Measurements from ENCODE around the gene NUBPL. TPM values are rescaled to one million over a fixed set of nuclear protein-coding genes. Genes with fewer than 3 reads are reported as not detected.
"Not testable (repeated sequence)": the region's sequence is repeated elsewhere in the genome, so short reads cannot be mapped to it uniquely, and the experiment has no call there.

NUBPL gene
- total RNA-seq, 2 donors from 2014 or later: 13.8 to 26.6 TPM

DNA sequence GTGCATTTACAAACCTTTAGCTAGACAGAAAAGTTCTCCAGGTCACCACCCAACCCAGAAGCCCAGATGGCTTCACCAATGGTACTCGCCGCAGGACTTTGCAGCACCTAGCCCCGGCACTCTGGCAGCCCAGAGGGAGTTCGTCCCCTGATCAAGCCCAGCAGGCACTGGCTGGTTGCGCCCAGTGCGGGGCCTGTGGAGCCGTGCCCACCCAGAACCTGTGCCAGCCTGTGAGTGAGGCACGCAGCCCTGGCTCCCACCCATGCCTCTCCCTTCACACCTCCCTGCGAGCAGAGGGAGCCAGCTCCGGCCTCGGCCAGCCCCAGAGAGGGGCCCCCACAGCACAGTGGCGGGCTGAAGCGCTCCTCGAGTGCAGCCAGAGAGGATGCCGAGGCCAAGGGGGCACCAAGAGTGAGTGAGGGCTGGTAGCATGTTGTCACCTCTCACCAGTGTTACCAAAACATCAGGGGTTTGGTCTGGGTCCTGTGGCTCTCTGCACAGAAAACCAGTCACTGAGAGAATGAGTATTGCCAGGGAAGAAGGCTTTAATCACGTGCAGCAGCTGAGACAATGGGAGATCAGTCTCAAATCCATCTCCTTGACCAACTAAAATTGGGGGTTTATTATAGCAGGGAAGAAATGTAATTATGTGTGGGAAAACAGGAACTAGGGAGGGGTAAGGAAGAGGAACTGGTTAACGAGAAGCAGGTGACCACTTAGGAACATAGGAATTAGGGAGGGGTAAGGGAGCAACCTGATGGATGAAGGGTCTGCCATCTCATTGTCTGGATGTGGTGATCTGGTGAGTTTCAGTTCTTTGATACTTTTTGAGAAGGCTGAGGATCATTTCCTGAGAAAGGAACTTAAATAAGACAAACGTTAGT lies 151.3 kb downstream of the NUBPL start:
- no peak for DNase-seq (ENCODE audit: low spot score)
- intact Hi-C loops (cut with DNase I): no loop called here

- intact Hi-C loops (cut with DNase I): no loop called here
- no peak for DNase-seq (ENCODE audit: low spot score)
These were observed 155.0 kb downstream of the NUBPL start for GRCh38 chr14:31716208-31716607.

GRCh38 chr14:31717294-31718085 lies 156.3 kb downstream of the NUBPL start:
- intact Hi-C loops (cut with DNase I): no loop called here
- DNase-seq (ENCODE audit: low spot score): no peak

DNA sequence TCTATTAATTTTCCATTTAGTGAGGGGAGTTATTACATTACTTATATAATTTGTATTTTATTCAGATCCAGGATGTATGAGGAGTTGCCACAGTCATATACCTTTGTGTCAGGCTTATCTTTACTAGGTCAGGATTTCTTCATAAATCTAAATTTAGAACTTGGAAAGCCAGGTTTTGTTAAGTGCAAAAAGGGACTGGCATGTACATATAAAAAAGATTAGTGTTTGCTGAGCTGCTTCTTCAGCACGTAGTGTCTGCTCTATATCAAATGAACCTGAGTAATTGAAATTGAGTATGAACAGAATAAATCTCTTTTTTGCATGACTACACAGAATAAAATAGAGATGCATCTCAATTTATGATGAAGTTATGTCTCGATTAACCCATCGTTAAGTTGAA lies 157.4 kb downstream of the NUBPL start:
- intact Hi-C loops (cut with DNase I): no loop called here

DNA sequence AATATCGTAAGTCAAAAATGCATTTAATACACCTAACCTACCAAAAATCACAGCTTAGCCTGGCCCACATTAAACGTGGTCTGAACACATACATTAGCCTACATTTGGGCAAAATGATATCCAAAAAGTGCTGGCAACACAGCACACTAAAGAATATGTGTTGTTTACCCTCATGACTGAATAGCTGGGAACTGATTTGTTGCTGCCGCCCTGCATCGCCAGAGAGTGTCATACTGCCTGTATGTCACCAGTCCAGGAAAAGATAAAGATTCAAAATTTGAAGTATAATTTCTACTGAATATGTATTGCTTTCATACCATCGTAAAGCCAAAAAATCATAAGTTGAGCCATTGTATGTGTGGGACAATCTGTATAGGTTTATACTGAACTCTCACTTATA lies 157.8 kb downstream of the NUBPL start:
- DNase-seq (ENCODE audit: low spot score): no peak
- intact Hi-C loops (cut with DNase I): no loop called here

More for the DNA sequence above, 157.4 kb downstream of the NUBPL start:
- DNase-seq (ENCODE audit: low spot score): no peak

GRCh38 chr14:31726337-31726736 lies 165.1 kb downstream of the NUBPL start:
- intact Hi-C loops (cut with DNase I): no loop called here
- DNase-seq (ENCODE audit: low spot score): no peak

- no peak for DNase-seq (ENCODE audit: low spot score)
- intact Hi-C loops (cut with DNase I): no loop called here
These were observed 166.6 kb downstream of the NUBPL start for GRCh38 chr14:31727797-31728196.

- DNase-seq (ENCODE audit: low spot score): no peak
- intact Hi-C loops (cut with DNase I): loop anchor here in 1 of 2 donors (10.0 kb wide), 1 partner anchor 856 kb away; no protein-coding TSS in a partner anchor
These were observed 179.5 kb downstream of the NUBPL start for GRCh38 chr14:31740688-31741087.

- DNase-seq (ENCODE audit: low spot score): no peak
- intact Hi-C loops (cut with DNase I): loop anchor here in 1 of 2 donors (10.0 kb wide), 1 partner anchor 861 kb away; no protein-coding TSS in a partner anchor
These were observed 184.5 kb downstream of the NUBPL start for GRCh38 chr14:31745741-31746140.

GRCh38 chr14:31746326-31746725 lies 185.1 kb downstream of the NUBPL start:
- no peak for DNase-seq (ENCODE audit: low spot score)
- intact Hi-C loops (cut with DNase I): loop anchor here in 1 of 2 donors (10.0 kb wide), 1 partner anchor 862 kb away; no protein-coding TSS in a partner anchor

DNA sequence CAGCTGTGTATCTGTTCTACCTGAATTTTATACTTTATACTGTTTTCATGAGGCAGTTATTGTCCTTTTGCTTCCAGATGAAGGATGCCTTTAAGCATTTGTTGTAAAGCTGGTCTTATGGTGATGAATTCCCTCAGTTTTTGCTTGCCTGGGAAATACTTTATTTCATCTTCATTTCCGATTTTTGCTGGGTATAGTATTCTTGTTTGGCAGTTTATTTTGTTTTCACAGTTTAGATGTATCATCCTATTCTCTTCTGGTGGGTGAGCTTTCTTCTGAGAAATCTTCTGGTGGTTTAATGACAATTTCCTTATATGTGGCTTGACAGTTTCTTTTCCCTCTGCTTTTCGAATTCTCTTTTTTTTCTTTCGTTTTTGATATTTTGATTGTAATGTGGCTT lies 188.1 kb downstream of the NUBPL start:
- intact Hi-C loops (cut with DNase I): loop anchor here in 1 of 2 donors (10.0 kb wide), 1 partner anchor 864 kb away; no protein-coding TSS in a partner anchor
- no peak for DNase-seq (ENCODE audit: low spot score)

GRCh38 chr14:31751047-31751446 lies 189.8 kb downstream of the NUBPL start:
- intact Hi-C loops (cut with DNase I); DNase-seq (ENCODE audit: low spot score): not testable (repeated sequence)

DNA sequence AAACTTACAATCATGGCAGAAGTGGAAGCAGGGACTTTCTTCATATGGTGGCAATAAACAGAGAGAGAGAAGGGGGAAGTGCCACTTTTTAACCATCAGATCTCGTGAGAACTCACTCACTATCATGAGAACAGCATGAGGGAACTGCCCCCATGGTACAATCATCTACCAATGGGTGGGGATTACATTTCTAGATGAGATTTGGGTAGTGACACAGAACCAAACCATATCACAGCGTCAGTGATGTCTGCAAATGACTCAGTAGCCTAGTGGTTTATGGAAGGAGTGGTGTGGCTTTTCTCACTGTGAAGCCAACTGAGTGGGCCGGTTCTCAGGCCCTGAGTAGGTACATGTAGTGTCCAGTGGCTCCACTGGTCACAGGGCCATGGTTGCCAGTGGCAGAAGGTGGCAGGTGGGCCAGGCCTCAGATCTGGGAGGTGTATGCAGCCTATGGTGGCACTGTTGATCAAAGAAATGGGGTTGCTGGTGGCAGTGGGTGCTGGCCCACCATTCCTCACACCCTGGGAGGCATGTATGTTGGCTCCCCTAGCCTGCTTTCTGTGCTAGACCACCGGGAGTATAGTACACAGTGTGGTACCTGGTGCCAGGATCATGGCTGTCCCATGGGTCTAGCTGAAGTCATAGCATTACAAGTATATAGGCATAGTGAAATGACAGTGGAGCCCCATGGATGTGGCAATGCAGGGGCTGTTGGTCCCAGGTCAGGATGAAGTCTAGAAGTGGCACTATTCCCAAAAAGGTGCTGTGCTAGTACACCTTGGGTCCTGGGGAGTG lies 191.9 kb downstream of the NUBPL start:
- intact Hi-C loops (cut with DNase I): no loop called here
- DNase-seq (ENCODE audit: low spot score): no peak

DNA sequence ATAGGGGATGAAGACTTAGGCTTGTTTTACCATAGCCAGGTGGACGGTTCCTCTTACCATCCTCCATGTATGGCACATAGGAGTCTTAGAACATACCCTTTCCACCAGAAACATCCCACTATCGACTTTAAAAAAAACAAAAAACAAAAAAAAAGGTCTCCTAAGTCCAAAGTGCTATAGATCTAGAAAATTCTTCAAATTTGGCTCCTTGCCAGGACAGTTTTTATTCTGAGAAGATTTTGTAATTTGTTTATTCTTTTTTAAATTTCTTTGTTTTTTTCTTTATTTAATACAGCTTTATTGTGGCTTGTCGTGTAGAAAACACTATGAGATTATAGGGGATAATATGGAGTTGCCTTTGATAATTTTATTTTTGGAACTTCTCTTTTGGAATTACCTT lies 197.7 kb downstream of the NUBPL start:
- DNase-seq (ENCODE audit: low spot score): no peak
- intact Hi-C loops (cut with DNase I): no loop called here

GRCh38 chr14:31760277-31760676 lies 199.1 kb downstream of the NUBPL start:
- no peak for DNase-seq (ENCODE audit: low spot score)
- intact Hi-C loops (cut with DNase I): no loop called here

DNA sequence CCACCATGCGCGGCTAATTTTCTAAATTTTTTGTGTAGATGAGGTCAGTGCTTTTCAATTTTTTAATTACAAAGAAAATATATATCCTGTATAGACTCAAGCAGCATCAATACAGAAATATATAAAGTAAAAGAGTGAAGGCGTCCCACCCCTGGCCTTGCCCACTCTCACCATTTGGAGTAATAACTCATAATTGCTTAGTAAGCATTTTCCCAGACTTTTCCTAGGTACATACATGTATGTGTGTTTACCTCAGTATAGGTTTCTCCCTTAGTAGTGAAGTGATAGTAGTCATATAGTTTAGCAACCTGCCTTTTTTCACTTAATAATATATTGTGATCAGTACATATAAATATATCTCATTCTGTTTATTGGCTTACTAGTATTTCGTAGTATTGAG lies 200.1 kb downstream of the NUBPL start:
- intact Hi-C loops (cut with DNase I): no loop called here
- no peak for DNase-seq (ENCODE audit: low spot score)

DNA sequence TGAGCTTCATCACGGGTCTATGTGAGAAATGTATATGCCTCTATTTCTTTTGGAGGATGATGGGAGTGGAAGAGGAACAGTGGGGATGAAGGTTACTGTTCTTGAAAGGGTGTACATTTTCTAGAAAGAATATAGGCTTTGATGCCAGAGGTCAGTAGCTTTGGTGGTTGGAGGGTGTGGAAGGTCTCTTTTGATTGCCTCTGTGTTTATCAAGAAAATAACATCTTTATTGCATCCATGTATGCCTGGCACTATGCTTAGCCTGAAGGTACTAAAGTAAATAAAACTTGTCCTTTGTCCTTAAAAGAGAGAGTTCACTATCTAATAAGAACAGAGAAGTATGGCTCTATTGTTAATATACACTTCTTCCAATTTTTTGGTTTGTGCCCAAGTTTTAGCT lies 201.8 kb downstream of the NUBPL start:
- intact Hi-C loops (cut with DNase I): no loop called here
- DNase-seq (ENCODE audit: low spot score): no peak

DNA sequence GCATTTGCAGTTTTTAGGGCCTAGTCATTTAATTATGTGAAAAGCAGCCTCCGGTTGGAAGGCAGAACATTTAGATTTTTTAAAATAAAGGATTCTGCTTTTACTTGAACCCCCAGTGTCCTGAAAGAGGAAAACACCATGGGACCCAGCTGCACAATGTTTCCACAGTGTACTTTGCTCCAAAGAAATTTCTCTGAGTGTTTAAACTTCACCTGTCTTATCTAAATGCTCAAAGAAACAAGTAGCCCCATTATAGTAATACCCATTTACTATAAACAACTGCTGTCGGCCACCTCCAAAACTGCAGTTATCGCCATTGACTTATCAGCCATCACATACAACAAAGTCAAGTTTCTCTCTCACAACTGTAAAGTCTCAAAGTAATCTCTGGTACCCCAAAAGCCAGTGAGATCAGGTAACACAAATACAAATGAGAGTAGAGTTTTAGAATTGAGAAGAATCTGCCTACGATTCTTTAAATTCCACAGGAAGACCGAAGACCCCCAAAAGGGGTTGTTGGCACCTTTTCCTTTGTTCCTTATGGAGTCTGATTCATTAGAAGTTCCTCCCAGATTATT lies 205.2 kb downstream of the NUBPL start:
- no peak for DNase-seq (ENCODE audit: low spot score)
- intact Hi-C loops (cut with DNase I): no loop called here

DNA sequence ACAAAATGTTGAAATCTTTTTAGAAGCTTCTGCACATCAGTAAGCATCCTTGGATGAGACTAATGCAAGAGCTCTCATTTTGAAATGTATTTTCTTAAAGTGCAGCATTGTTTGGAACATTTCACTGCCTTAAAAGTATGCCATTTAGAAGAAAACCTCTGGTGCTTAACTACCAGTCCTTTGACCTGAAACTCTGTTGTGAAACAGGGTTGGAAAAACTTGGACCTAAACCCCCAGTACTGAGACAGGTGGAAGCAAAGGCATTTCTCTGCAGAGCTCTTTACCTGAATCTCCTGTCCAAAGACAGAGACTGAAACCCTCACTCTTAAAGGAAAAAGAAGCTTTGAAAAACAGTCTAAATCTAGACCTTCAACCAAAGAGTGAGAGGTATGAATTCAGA lies 207.2 kb downstream of the NUBPL start:
- DNase-seq (ENCODE audit: low spot score): no peak
- intact Hi-C loops (cut with DNase I): no loop called here
